ENCODE data around the gene SLC25A12.

Gene SLC25A12

GRCh38 chr2:171735991-171736710 lies 157.9 kb downstream of the SLC25A12 start:
- TF ChIP-seq, protein P1, sequence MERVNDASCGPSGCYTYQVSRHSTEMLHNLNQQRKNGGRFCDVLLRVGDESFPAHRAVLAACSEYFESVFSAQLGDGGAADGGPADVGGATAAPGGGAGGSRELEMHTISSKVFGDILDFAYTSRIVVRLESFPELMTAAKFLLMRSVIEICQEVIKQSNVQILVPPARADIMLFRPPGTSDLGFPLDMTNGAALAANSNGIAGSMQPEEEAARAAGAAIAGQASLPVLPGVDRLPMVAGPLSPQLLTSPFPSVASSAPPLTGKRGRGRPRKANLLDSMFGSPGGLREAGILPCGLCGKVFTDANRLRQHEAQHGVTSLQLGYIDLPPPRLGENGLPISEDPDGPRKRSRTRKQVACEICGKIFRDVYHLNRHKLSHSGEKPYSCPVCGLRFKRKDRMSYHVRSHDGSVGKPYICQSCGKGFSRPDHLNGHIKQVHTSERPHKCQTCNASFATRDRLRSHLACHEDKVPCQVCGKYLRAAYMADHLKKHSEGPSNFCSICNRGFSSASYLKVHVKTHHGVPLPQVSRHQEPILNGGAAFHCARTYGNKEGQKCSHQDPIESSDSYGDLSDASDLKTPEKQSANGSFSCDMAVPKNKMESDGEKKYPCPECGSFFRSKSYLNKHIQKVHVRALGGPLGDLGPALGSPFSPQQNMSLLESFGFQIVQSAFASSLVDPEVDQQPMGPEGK (CRISPR knock-in tag; IDR thresholded peaks at IDR 0.05; ENCODE audit: borderline replicate concordance) = no peak
- TF ChIP-seq ZC3H10 (CRISPR knock-in tag; IDR thresholded peaks at IDR 0.05) (no peak), OSR1 (CRISPR knock-in tag; IDR thresholded peaks at IDR 0.05) (no peak), ZNF565 (CRISPR knock-in tag; conservative IDR thresholded peaks at IDR 0.05; ENCODE audit: low read depth) (no peak), TCF4 (CRISPR knock-in tag; IDR thresholded peaks at IDR 0.05; ENCODE audit: borderline replicate concordance) (no peak), CREB5 (CRISPR knock-in tag; IDR thresholded peaks at IDR 0.05; ENCODE audit: low read depth) (no peak), ESRRG (CRISPR knock-in tag; IDR thresholded peaks at IDR 0.05) (no peak), PPARA (CRISPR knock-in tag; IDR thresholded peaks at IDR 0.05; ENCODE audit: borderline replicate concordance) (no peak), GLIS3 (CRISPR knock-in tag; IDR thresholded peaks at IDR 0.05) (no peak), RARB (CRISPR knock-in tag; IDR thresholded peaks at IDR 0.05) (no peak), BACH2 (CRISPR knock-in tag; IDR thresholded peaks at IDR 0.05; ENCODE audit: borderline replicate concordance) (no peak), SNAI2 (CRISPR knock-in tag; IDR thresholded peaks at IDR 0.05) (no peak), ZNF8 (CRISPR knock-in tag; IDR thresholded peaks at IDR 0.05) (no peak), CSDC2 (CRISPR knock-in tag; IDR thresholded peaks at IDR 0.05) (no peak), POU6F1 (CRISPR knock-in tag; IDR thresholded peaks at IDR 0.05; ENCODE audit: borderline replicate concordance, low read depth) (no peak)
- TF ChIP-seq, protein P2, sequence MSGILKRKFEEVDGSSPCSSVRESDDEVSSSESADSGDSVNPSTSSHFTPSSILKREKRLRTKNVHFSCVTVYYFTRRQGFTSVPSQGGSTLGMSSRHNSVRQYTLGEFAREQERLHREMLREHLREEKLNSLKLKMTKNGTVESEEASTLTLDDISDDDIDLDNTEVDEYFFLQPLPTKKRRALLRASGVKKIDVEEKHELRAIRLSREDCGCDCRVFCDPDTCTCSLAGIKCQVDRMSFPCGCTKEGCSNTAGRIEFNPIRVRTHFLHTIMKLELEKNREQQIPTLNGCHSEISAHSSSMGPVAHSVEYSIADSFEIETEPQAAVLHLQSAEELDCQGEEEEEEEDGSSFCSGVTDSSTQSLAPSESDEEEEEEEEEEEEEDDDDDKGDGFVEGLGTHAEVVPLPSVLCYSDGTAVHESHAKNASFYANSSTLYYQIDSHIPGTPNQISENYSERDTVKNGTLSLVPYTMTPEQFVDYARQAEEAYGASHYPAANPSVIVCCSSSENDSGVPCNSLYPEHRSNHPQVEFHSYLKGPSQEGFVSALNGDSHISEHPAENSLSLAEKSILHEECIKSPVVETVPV (CRISPR knock-in tag; IDR thresholded peaks at IDR 0.05) = no peak
- TF ChIP-seq, protein P3, sequence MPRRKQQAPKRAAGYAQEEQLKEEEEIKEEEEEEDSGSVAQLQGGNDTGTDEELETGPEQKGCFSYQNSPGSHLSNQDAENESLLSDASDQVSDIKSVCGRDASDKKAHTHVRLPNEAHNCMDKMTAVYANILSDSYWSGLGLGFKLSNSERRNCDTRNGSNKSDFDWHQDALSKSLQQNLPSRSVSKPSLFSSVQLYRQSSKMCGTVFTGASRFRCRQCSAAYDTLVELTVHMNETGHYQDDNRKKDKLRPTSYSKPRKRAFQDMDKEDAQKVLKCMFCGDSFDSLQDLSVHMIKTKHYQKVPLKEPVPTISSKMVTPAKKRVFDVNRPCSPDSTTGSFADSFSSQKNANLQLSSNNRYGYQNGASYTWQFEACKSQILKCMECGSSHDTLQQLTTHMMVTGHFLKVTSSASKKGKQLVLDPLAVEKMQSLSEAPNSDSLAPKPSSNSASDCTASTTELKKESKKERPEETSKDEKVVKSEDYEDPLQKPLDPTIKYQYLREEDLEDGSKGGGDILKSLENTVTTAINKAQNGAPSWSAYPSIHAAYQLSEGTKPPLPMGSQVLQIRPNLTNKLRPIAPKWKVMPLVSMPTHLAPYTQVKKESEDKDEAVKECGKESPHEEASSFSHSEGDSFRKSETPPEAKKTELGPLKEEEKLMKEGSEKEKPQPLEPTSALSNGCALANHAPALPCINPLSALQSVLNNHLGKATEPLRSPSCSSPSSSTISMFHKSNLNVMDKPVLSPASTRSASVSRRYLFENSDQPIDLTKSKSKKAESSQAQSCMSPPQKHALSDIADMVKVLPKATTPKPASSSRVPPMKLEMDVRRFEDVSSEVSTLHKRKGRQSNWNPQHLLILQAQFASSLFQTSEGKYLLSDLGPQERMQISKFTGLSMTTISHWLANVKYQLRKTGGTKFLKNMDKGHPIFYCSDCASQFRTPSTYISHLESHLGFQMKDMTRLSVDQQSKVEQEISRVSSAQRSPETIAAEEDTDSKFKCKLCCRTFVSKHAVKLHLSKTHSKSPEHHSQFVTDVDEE (CRISPR knock-in tag; IDR thresholded peaks at IDR 0.05) = no peak

More at GRCh38 chr2:171735991-171736710, 157.9 kb downstream of the SLC25A12 start:
- ATAC-seq = no peak

Data from SK-N-SH treated with all-trans-retinoic acid at 6 μM for 48 hours (cell line).